ENCODE measurements around the gene GFOD2. TPM values are rescaled to one million over a fixed set of nuclear protein-coding genes. Genes with fewer than 3 reads are reported as not detected.

Gene GFOD2
- total and polyA plus RNA-seq, 3 donors from 2014 or later, result 18.0 to 23.0 (median 20.4) TPM

DNA sequence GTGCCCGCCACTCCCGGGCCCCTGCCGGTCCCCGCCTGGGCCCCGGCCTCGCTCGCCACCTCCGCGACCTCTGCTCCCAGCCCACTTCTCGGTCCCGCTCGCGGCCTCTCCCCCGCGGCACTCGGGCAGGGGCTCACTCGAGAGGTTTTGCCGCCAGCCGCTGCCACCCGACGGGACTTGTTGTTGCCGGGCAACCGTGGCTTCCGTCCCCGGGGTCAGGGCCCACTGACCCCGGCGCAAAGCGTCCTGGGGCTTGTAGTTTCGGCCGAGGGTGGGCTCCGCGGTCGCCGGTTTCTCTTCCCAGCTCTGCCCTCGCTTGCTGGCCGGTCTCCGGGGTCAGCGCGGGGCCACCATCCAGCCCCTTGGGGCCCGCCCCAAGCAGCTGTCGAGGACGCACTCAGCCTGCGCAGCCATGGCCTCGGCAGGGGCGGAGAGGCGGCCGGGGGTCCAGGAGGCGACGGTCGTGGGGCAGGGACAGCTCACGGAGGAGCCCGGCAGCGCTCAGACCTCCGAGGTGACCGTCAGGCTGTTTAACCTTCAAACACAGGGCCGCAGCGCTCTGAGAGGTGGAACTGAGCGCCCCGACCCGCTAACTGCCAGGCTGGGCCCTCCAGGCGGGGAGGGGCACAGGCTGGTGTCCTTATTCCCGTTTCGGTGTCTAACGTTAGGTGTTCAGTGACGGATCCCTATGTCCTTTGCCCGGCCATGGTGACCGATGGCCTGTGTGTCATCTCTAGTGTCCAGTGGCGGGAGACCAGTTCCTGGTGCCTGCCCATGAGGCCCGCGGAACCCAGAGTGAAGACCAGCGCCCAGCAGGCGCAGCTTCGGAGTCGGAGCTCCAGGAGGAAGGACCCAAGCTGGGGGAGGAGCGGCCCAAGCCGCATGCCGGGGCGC lies 52.3 kb downstream of the GFOD2 start, which contains the start of the genes C16orf86 and ENKD1:
Gene C16orf86 (plus strand): TSS at position 256 of the 894 bp plus-strand sequence. CDS start 157 bp downstream, at position 413.
Gene ENKD1 (minus strand): TSS at position 192 of the 894 bp plus-strand sequence. CDS start 308 bp downstream, outside the sequence.
- Histone ChIP-seq H3K27me3 (no peaks in the 10 kb centered on the region), H3K9me3 (no peaks in the 10 kb centered on the region), H3K4me1 (peaks cover 17% of the 10 kb centered on the region), H3K36me3 (ENCODE audit: low read depth, missing control alignments) (no peaks in the 10 kb centered on the region), H3K27ac (peak within 1 kb of the TSS; percentile 85 to 91), H3K4me3 (peak within 1 kb of the TSS; percentile 67 to 70)
- DNase-seq, result peak; percentile 90
- TF ChIP-seq POLR2A (IDR thresholded peaks at IDR 0.05), result no peak
- TF ChIP-seq, protein P1, sequence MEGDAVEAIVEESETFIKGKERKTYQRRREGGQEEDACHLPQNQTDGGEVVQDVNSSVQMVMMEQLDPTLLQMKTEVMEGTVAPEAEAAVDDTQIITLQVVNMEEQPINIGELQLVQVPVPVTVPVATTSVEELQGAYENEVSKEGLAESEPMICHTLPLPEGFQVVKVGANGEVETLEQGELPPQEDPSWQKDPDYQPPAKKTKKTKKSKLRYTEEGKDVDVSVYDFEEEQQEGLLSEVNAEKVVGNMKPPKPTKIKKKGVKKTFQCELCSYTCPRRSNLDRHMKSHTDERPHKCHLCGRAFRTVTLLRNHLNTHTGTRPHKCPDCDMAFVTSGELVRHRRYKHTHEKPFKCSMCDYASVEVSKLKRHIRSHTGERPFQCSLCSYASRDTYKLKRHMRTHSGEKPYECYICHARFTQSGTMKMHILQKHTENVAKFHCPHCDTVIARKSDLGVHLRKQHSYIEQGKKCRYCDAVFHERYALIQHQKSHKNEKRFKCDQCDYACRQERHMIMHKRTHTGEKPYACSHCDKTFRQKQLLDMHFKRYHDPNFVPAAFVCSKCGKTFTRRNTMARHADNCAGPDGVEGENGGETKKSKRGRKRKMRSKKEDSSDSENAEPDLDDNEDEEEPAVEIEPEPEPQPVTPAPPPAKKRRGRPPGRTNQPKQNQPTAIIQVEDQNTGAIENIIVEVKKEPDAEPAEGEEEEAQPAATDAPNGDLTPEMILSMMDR (IDR thresholded peaks at IDR 0.05), result no peak
- intact Hi-C loops (cut with DNase I; ENCODE audit: low total_unique reads), result no loop called here
- WGBS, 2 donors, result 0 to 3% methylated on average over 11 to 58 of the region's 78 CpGs

DNA sequence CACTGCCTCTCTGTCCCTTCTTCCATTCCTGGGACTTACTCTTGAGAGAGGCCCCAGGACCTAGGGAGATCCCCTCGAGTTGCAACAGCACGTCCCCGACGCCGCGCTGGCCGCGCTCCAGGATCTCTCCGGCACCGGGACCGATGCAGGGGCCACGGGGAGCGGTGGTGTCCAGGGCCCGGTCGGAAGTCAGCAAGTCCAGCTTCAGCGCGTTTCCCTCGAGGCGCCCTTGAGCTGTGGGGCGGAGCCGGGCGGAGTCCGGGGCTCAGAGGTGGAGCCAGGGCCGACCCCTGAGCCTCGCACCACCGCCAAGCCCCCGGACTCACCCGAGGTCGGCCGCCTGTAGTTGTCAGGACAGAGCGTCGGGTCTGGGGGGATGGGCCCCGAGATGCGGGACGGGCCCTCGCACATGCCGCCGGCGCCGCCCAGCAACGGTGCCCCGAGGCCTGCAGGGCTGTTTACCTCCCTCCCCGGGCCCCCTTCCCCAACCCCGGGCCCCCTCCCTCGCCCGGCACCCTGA lies 53.0 kb downstream of the GFOD2 start:
- 0 to 1% methylated on average over 17 to 46 of the region's 46 CpGs for WGBS, 2 donors
- intact Hi-C loops (cut with DNase I; ENCODE audit: low total_unique reads), result no loop called here
- H3K9me3 ChIP-seq, result no peaks in the 10 kb centered on the region
- no peaks in the 10 kb centered on the region for H3K27me3 ChIP-seq
- TF ChIP-seq, protein P1 (IDR thresholded peaks at IDR 0.05), result no peak
- no peak for TF ChIP-seq POLR2A (IDR thresholded peaks at IDR 0.05)
- H3K4me3 ChIP-seq, result peak overlapping the region; percentile 67 to 70
- H3K36me3 ChIP-seq (ENCODE audit: low read depth, missing control alignments), result no peaks in the 10 kb centered on the region
- H3K27ac ChIP-seq, result peak overlapping the region; percentile 85 to 91
- no peak for DNase-seq
- H3K4me1 ChIP-seq, result peaks cover 17% of the 10 kb centered on the region

DNA sequence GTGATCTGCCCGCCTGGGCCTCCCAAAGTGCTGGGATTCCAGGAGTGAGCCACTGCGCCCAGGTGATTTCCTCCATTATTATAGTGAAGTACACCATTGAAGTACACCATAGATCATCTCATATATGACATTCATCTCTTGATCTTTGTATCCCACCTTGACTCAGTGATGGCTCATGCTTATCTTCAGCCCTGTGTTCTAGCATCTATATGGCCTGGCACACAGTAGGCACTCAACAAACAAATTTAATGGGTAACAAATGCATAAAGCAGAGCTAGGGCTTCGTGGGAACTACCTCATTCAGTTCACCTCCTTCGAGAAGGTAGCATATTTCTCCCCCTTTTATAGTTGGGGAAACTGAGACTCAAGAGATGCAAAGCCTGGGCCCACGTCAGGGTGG lies 53.5 kb downstream of the GFOD2 start:
- H3K27ac ChIP-seq, result no peak overlapping the region
- H3K9me3 ChIP-seq, result no peaks in the 10 kb centered on the region
- peak overlapping the region; percentile 67 to 70 for H3K4me3 ChIP-seq
- H3K27me3 ChIP-seq, result no peaks in the 10 kb centered on the region
- intact Hi-C loops (cut with DNase I; ENCODE audit: low total_unique reads), result no loop called here
- WGBS, 2 donors, result 62 to 68% methylated on average over 5 of the region's 5 CpGs
- no peak for DNase-seq
- no peaks in the 10 kb centered on the region for H3K36me3 ChIP-seq (ENCODE audit: low read depth, missing control alignments)
- H3K4me1 ChIP-seq, result peaks cover 17% of the 10 kb centered on the region
- TF ChIP-seq, protein P1 (IDR thresholded peaks at IDR 0.05), result no peak
- TF ChIP-seq POLR2A (IDR thresholded peaks at IDR 0.05), result no peak

DNA sequence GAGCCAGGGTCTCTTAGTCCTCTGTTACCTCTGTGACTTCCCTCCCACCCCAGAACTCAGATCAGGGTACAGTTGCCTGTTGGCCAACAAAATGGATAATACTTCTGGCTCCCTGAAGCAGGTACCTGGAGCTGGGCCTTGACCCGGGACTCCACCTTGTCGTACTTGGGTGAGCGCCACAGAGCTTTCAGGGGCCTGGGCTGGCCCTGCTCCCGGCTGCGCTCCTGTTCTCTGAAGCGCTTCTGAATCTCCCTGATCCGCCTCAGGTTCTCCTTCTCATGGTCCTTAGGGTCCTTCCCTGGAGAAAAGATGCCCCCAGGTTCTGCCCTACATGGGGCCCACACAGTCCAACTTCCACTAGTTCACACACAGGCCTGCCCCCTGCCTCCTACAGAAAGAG lies 54.2 kb downstream of the GFOD2 start:
- H3K4me3 ChIP-seq, result no peak overlapping the region
- no peaks in the 10 kb centered on the region for H3K36me3 ChIP-seq (ENCODE audit: low read depth, missing control alignments)
- no peak for DNase-seq
- peaks cover 17% of the 10 kb centered on the region for H3K4me1 ChIP-seq
- no peak for TF ChIP-seq POLR2A (IDR thresholded peaks at IDR 0.05)
- TF ChIP-seq, protein P1 (IDR thresholded peaks at IDR 0.05), result no peak
- no peak overlapping the region for H3K27ac ChIP-seq
- intact Hi-C loops (cut with DNase I; ENCODE audit: low total_unique reads), result no loop called here
- no peaks in the 10 kb centered on the region for H3K9me3 ChIP-seq
- 95 to 96% methylated on average over 7 of the region's 7 CpGs for whole genome bisulfite sequencing, 2 donors
- no peaks in the 10 kb centered on the region for H3K27me3 ChIP-seq
